H9 (cell line): ENCODE results near the gene SMARCC2. TPM values are rescaled to one million over a fixed set of nuclear protein-coding genes. Genes with fewer than 3 reads are reported as not detected.

ENCODE experiments used
- DNase-seq: peaks from one replicate; pipeline ENCODE4 v3.0.0-alpha.2; 2017
- H2AFZ ChIP-seq: one replicate; pipeline ENCODE4 v1.6.1; 2013; ENCODE audit warnings: mild to moderate bottlenecking, low read length, control low read depth, moderate library complexity
- H2AK5ac ChIP-seq: 2 replicates; pipeline ENCODE4 v1.6.1; 2013; ENCODE audit warnings: low read length, control low read depth, mixed read lengths; ENCODE audit not compliant: insufficient read length
- H2BK120ac ChIP-seq: one replicate; pipeline ENCODE4 v1.6.1; 2013; ENCODE audit warnings: low read depth, mild to moderate bottlenecking, low read length, control low read depth, inconsistent platforms; ENCODE audit not compliant: poor library complexity, severe bottlenecking
- H2BK12ac ChIP-seq: 2 replicates; pipeline ENCODE4 v1.6.1; 2013; ENCODE audit warnings: low read length, control low read depth, mixed read lengths, low read depth; ENCODE audit not compliant: insufficient read length
- H2BK15ac ChIP-seq: 2 replicates; pipeline ENCODE4 v1.6.1; 2013; ENCODE audit warnings: low read depth, low read length, control low read depth
- H2BK20ac ChIP-seq: one replicate; pipeline ENCODE4 v1.6.1; 2013; ENCODE audit warnings: low read depth, mild to moderate bottlenecking, low read length, control low read depth, inconsistent platforms; ENCODE audit not compliant: poor library complexity, severe bottlenecking
- H2BK5ac ChIP-seq: 2 replicates; pipeline ENCODE4 v1.6.1; 2013; ENCODE audit warnings: low read length, control low read depth, mixed read lengths; ENCODE audit not compliant: insufficient read length
- H3K14ac ChIP-seq: 2 replicates; pipeline ENCODE4 v1.6.1; 2013; ENCODE audit warnings: low read length, control low read depth; ENCODE audit not compliant: insufficient read depth
- H3K18ac ChIP-seq: 2 replicates; pipeline ENCODE4 v1.6.1; 2013; ENCODE audit warnings: low read depth, mild to moderate bottlenecking, mixed read lengths, low read length, control low read depth; ENCODE audit not compliant: insufficient read length
- H3K23ac ChIP-seq: 2 replicates; pipeline ENCODE4 v1.6.1; 2013; ENCODE audit warnings: low read length, control low read depth, mixed read lengths, low read depth; ENCODE audit not compliant: insufficient read length
- H3K23me2 ChIP-seq: 2 replicates; pipeline ENCODE4 v1.6.1; 2013; ENCODE audit warnings: low read depth, mild to moderate bottlenecking, mixed read lengths, low read length, control low read depth; ENCODE audit not compliant: insufficient read length, poor library complexity, severe bottlenecking
- H3K27ac ChIP-seq: 2 replicates; pipeline ENCODE4 v1.5.1; 2013; ENCODE audit warnings: low read length, control low read depth, mixed read lengths, low read depth; ENCODE audit not compliant: insufficient read length
- H3K27me3 ChIP-seq: 2 replicates; pipeline ENCODE4 v1.6.1; 2013; ENCODE audit warnings: low read length, control low read depth, inconsistent platforms; ENCODE audit not compliant: insufficient read depth
- H3K4ac ChIP-seq: 2 replicates; pipeline ENCODE4 v1.6.1; 2013; ENCODE audit warnings: low read depth, mild to moderate bottlenecking, control low read depth, inconsistent platforms, low read length, moderate library complexity
- H3K4me1 ChIP-seq: 2 replicates; pipeline ENCODE4 v1.6.1; 2013; ENCODE audit warnings: low read length, control low read depth, inconsistent platforms; ENCODE audit not compliant: insufficient read depth
- H3K4me2 ChIP-seq: 2 replicates; pipeline ENCODE4 v1.6.1; 2013; ENCODE audit warnings: low read length, control low read depth, mixed read lengths; ENCODE audit not compliant: insufficient read length, insufficient read depth
- H3K56ac ChIP-seq: 2 replicates; pipeline ENCODE4 v1.6.1; 2013; ENCODE audit warnings: low read depth, mild to moderate bottlenecking, mixed read lengths, low read length, control low read depth; ENCODE audit not compliant: insufficient read length
- H3K79me1 ChIP-seq: 2 replicates; pipeline ENCODE4 v1.6.1; 2013; ENCODE audit warnings: low read depth, mild to moderate bottlenecking, moderate library complexity, low read length, control low read depth, inconsistent platforms; ENCODE audit not compliant: insufficient read depth, poor library complexity, severe bottlenecking
- H3K79me2 ChIP-seq: 2 replicates; pipeline ENCODE4 v1.6.1; 2013; ENCODE audit warnings: low read length, control low read depth, inconsistent platforms; ENCODE audit not compliant: insufficient read depth
- H3K9ac ChIP-seq: 2 replicates; pipeline ENCODE4 v1.6.1; 2013; ENCODE audit warnings: low read length, control low read depth, mixed read lengths; ENCODE audit not compliant: insufficient read length; ENCODE audit errors: extremely low read depth
- H3K9me3 ChIP-seq: one replicate; pipeline ENCODE4 v1.6.1; 2013; ENCODE audit warnings: low read depth, low read length, inconsistent platforms; ENCODE audit not compliant: control insufficient read depth
- H3T11ph ChIP-seq: one replicate; pipeline ENCODE4 v1.6.1; 2013; ENCODE audit warnings: mild to moderate bottlenecking, low read length, control low read depth, inconsistent platforms
- H4K20me1 ChIP-seq: one replicate; pipeline ENCODE4 v1.6.1; 2013; ENCODE audit not compliant: control insufficient read depth, insufficient read length, insufficient read depth
- H4K5ac ChIP-seq: 2 replicates; pipeline ENCODE4 v1.6.1; 2013; ENCODE audit warnings: low read depth, mild to moderate bottlenecking, mixed read lengths, low read length, control low read depth; ENCODE audit not compliant: insufficient read length
- H4K8ac ChIP-seq: replicated peaks from 2 replicates; pipeline ENCODE4 v1.6.1; 2013; ENCODE audit warnings: low read length, control low read depth, mixed read lengths, low read depth; ENCODE audit not compliant: insufficient read length
- H4K91ac ChIP-seq: 2 replicates; pipeline ENCODE4 v1.6.1; 2013; ENCODE audit warnings: low read depth, mild to moderate bottlenecking, moderate library complexity, mixed read lengths, low read length, control low read depth; ENCODE audit not compliant: insufficient read length
- H3K27ac Mint-ChIP-seq, 3 experiments: 2 replicates in 2 of 3; 3 replicates in 1 of 3; pipeline ENCODE4 v1.8.0; 2020 to 2021; ENCODE audit warnings: mixed read lengths in 3 of 3, mild to moderate bottlenecking in 1 of 3, moderate library complexity in 1 of 3
- H3K27me3 Mint-ChIP-seq: 2 replicates; pipeline ENCODE4 v1.8.0; 2021; ENCODE audit warnings: low read depth, mild to moderate bottlenecking, moderate library complexity, mixed read lengths
- H3K36me3 Mint-ChIP-seq, 3 experiments: 2 replicates in 2 of 3; 3 replicates in 1 of 3; pipeline ENCODE4 v1.8.0; 2020 to 2021; ENCODE audit warnings: low read depth in 3 of 3, mixed read lengths in 3 of 3; ENCODE audit not compliant: insufficient read depth in 1 of 3
- H3K4me1 Mint-ChIP-seq, 2 experiments: 2 replicates each; pipeline ENCODE4 v1.8.0; 2020; ENCODE audit warnings: mixed read lengths in 2 of 2
- H3K4me3 Mint-ChIP-seq, 2 experiments: 2 replicates in 1 of 2; 3 replicates in 1 of 2; pipeline ENCODE4 v1.8.0; 2020 to 2021; ENCODE audit warnings: mild to moderate bottlenecking in 2 of 2, mixed read lengths in 2 of 2, moderate library complexity in 1 of 2
- H3K9me3 Mint-ChIP-seq, 2 experiments: 2 replicates in 1 of 2; 3 replicates in 1 of 2; pipeline ENCODE4 v1.8.0; 2020; ENCODE audit warnings: mild to moderate bottlenecking in 2 of 2, mixed read lengths in 2 of 2, moderate library complexity in 1 of 2
- CTCF ChIP-seq: fragments of 200-600 bp; sonication (generic); conservative IDR thresholded peaks from 3 replicates; pipeline ENCODE4 v1.8.0; 2021; ENCODE audit warnings: antibody characterized with exemption, mild to moderate bottlenecking
- WGBS: extraction: QIAGEN DNeasy Blood & Tissue Kit; methylation state at CpG from one replicate; pipeline ENCODE4 v1.1.7; 2013; ENCODE audit warnings: missing lambda C conversion rate, low lambda C conversion rate, mixed read lengths; ENCODE audit not compliant: insufficient read length; ENCODE audit errors: extremely low coverage; 5-methylcytosine and 5-hydroxymethylcytosine counted together
- total RNA-seq: library from RNA; stranded (reverse); gene quantifications from 2 replicates; pipeline ENCODE4 v1.2.1, GENCODE V29; 2021

Gene SMARCC2
- total RNA-seq, 1 experiment from 2014 or later, result 86.9 TPM

- peaks cover 17 to 29% (median 21%) of the 10 kb centered on the region in 3 experiments for H3K36me3 Mint-ChIP-seq
Measured at GRCh38 chr12:56126732-56127239, 62.5 kb downstream of the SMARCC2 start.

More at GRCh38 chr12:56126732-56127239, 62.5 kb downstream of the SMARCC2 start:
- Histone ChIP-seq H2BK12ac (no peak overlapping the region), H3K79me2 (no peaks in the 10 kb centered on the region), H3K23me2 (peaks cover 17% of the 10 kb centered on the region), H4K8ac (no peak overlapping the region), H3K9ac (peak overlapping the region; percentile 31), H2BK5ac (no peak overlapping the region), H2BK20ac (no peak overlapping the region), H3K18ac (no peak overlapping the region), H3K23ac (no peak overlapping the region), H4K20me1 (no peaks in the 10 kb centered on the region), H3K27me3 (no peaks in the 10 kb centered on the region), H3K56ac (no peak overlapping the region), H2AK5ac (no peak overlapping the region), H4K91ac (no peak overlapping the region), H2BK15ac (no peak overlapping the region), H2AFZ (no peak overlapping the region), H2BK120ac (no peak overlapping the region), H3K27ac (peak overlapping the region; percentile 16), H3K4me1 (no peaks in the 10 kb centered on the region), H3K14ac (no peak overlapping the region), H3K79me1 (no peaks in the 10 kb centered on the region), H3K4me2 (peak overlapping the region; percentile 65), H3K4ac (no peak overlapping the region), H3K9me3 (no peaks in the 10 kb centered on the region), H4K5ac (no peak overlapping the region), H3T11ph (no peak overlapping the region)
- WGBS, result no CpG with 5 or more reads among the region's 3 CpGs
- TF ChIP-seq CTCF, result no peak
- Mint-ChIP-seq H3K4me3 (peak overlapping the region; percentile 88 to 98; a peak in 4 of 5 replicates), H3K27me3 (no peaks in the 10 kb centered on the region), H3K4me1 (peaks cover 26 to 27% of the 10 kb centered on the region in 2 experiments), H3K9me3 (no peaks in the 10 kb centered on the region; a peak in 1 of 5 replicates), H3K27ac (peak overlapping the region in 2 of 3 experiments; percentile 96 to 99; a peak in 4 of 7 replicates)
- no peak for DNase-seq
